Left forelimb (tissue), 1 donor: ENCODE data around the gene VSIG10L.

Experiments
- DNase-seq: peaks from one replicate; pipeline ENCODE4 v3.0.0-alpha.2; 2018; ENCODE audit warnings: low spot score

The VSIG10L gene

GRCh38 chr19:51338563-51339312 is 3.2 kb downstream of the VSIG10L start:
- peak; percentile 90 for DNase-seq

- no peak for DNase-seq
Measured at GRCh38 chr19:51337861-51338562, 3.9 kb downstream of the VSIG10L start.

- no peak for DNase-seq
Measured at GRCh38 chr19:51337141-51337860, 4.6 kb downstream of the VSIG10L start.

- no peak for DNase-seq
Measured at GRCh38 chr19:51333836-51334460, 8.0 kb downstream of the VSIG10L start.

- DNase-seq, result no peak
Measured at GRCh38 chr19:51331716-51332115, 10.2 kb downstream of the VSIG10L start.

GRCh38 chr19:51331193-51331592 is 10.7 kb downstream of the VSIG10L start:
- DNase-seq, result no peak

GRCh38 chr19:51330366-51330765 is 11.6 kb downstream of the VSIG10L start:
- DNase-seq, result no peak

- no peak for DNase-seq
Measured at GRCh38 chr19:51329411-51329810, 12.5 kb downstream of the VSIG10L start.

GRCh38 chr19:51327066-51328001 is 14.6 kb downstream of the VSIG10L start:
- DNase-seq, result no peak

GRCh38 chr19:51326216-51327065 is 15.5 kb downstream of the VSIG10L start:
- no peak for DNase-seq

- no peak for DNase-seq
Measured at GRCh38 chr19:51325161-51325976, 16.6 kb downstream of the VSIG10L start.

- DNase-seq, result no peak
Measured at GRCh38 chr19:51324167-51324481, 17.8 kb downstream of the VSIG10L start.

- DNase-seq, result no peak
Measured at GRCh38 chr19:51323481-51324166, 18.3 kb downstream of the VSIG10L start.

- no peak for DNase-seq
Measured at GRCh38 chr19:51321799-51322198, 20.1 kb downstream of the VSIG10L start.

- no peak for DNase-seq
Measured at GRCh38 chr19:51320280-51320657, 21.7 kb downstream of the VSIG10L start.

GRCh38 chr19:51319649-51320279 is 22.2 kb downstream of the VSIG10L start:
- no peak for DNase-seq

- DNase-seq, result no peak
Measured at GRCh38 chr19:51318687-51319648, 23.0 kb downstream of the VSIG10L start.
